Measurements from ENCODE around the gene EFCAB6. TPM values are rescaled to one million over a fixed set of nuclear protein-coding genes. Genes with fewer than 3 reads are reported as not detected.

EFCAB6 gene
- total and polyA plus RNA-seq, 10 of the 15 experiments (the other 5 are each of a cell fraction or from before 2014, with no cell fraction given) = 0.05 to 0.42 (median 0.19) TPM

- ChIA-PET RAD21 (ENCODE audit: unreplicated experiment) (no interaction called here), CTCF (no interaction called here), SMC1A (ENCODE audit: uncharacterized antibody, unreplicated experiment) (interaction anchor here (0.6 kb wide), 1 partner anchor 276 kb away, joined by 3 read pairs; no protein-coding TSS in a partner anchor), POLR2A (no interaction called here)
- no peaks in the 10 kb centered on the region for H3K79me2 ChIP-seq (ENCODE audit: control insufficient read depth, insufficient read depth, low read length)
- FAIRE-seq (no peak), ATAC-seq (no peak), DNase-seq (ENCODE audit: low read depth, low spot score) (no peak)
- in situ Hi-C loops (cut with MboI) (no loop called here), intact Hi-C loops (cut with micrococcal nuclease; ENCODE audit: unreplicated experiment) (no loop called here)
- no peaks in the 10 kb centered on the region for H3K4me1 ChIP-seq (ENCODE audit: control insufficient read depth, insufficient read depth, low read length)
- no peaks in the 10 kb centered on the region for H3K9me3 ChIP-seq (replicated peaks; ENCODE audit: control insufficient read depth, insufficient read depth, low read length)
- no peak overlapping the region for H3K4me2 ChIP-seq (ENCODE audit: control insufficient read depth, insufficient read depth)
- no peak overlapping the region for H2AFZ ChIP-seq (ENCODE audit: control insufficient read depth, low read depth, low read length)
- BruUV-seq (replicated peaks) = no TSS peak
- H3K27me3 ChIP-seq (replicated peaks in 1 of 2; ENCODE audit: control insufficient read depth in 2 of 2, insufficient read depth in 2 of 2, low read length in 1 of 2) = peaks cover 3% of the 10 kb centered on the region in 2 experiments; a peak in 3 of 4 replicates
- 28% methylated on average over 21 of the region's 21 CpGs for WGBS (ENCODE audit: insufficient coverage, insufficient replicate concordance, low lambda C conversion rate, missing lambda C conversion rate)
- H3K4me3 ChIP-seq = no peak overlapping the region
- TF ChIP-seq NBN (IDR thresholded peaks at IDR 0.05) (no peak), TCF12 (IDR thresholded peaks at IDR 0.05; ENCODE audit: low read depth, low read length) (no peak)
- H4K20me1 ChIP-seq (ENCODE audit: control insufficient read depth, insufficient read depth) = no peaks in the 10 kb centered on the region
- H3K36me3 ChIP-seq (ENCODE audit: control insufficient read depth in 2 of 2, insufficient read depth in 2 of 2, low read length in 1 of 2) = no peaks in the 10 kb centered on the region
- H3K27ac ChIP-seq (ENCODE audit: control insufficient read depth, insufficient read depth) = no peak overlapping the region
- no peak overlapping the region for H3K9ac ChIP-seq (ENCODE audit: control insufficient read depth, insufficient read depth, low read length)
These were observed 29.6 kb upstream of the EFCAB6 start for GRCh38 chr22:43841742-43842141.

GRCh38 chr22:43840851-43841250 is 28.7 kb upstream of the EFCAB6 start:
- ChIA-PET RAD21 (ENCODE audit: unreplicated experiment) (no interaction called here), POLR2A (no interaction called here), SMC1A (ENCODE audit: uncharacterized antibody, unreplicated experiment) (no interaction called here), CTCF (no interaction called here)
- Histone ChIP-seq H2AFZ (ENCODE audit: control insufficient read depth, low read depth, low read length) (no peak overlapping the region), H3K27me3 (replicated peaks in 1 of 2; ENCODE audit: control insufficient read depth in 2 of 2, insufficient read depth in 2 of 2, low read length in 1 of 2) (peaks cover 3% of the 10 kb centered on the region in 2 experiments; a peak in 3 of 4 replicates), H3K4me1 (ENCODE audit: control insufficient read depth, insufficient read depth, low read length) (no peaks in the 10 kb centered on the region), H4K20me1 (ENCODE audit: control insufficient read depth, insufficient read depth) (no peaks in the 10 kb centered on the region), H3K9ac (ENCODE audit: control insufficient read depth, insufficient read depth, low read length) (no peak overlapping the region), H3K79me2 (ENCODE audit: control insufficient read depth, insufficient read depth, low read length) (no peaks in the 10 kb centered on the region), H3K4me3 (no peak overlapping the region), H3K4me2 (ENCODE audit: control insufficient read depth, insufficient read depth) (no peak overlapping the region), H3K27ac (ENCODE audit: control insufficient read depth, insufficient read depth) (no peak overlapping the region), H3K36me3 (ENCODE audit: control insufficient read depth in 2 of 2, insufficient read depth in 2 of 2, low read length in 1 of 2) (no peaks in the 10 kb centered on the region), H3K9me3 (replicated peaks; ENCODE audit: control insufficient read depth, insufficient read depth, low read length) (no peaks in the 10 kb centered on the region)
- TF ChIP-seq BCL3 (IDR thresholded peaks at IDR 0.05; ENCODE audit: borderline replicate concordance, insufficient read depth, low read depth, low read length, poor library complexity, severe bottlenecking) = no peak
- no peak for TF ChIP-seq ZNF384 (IDR thresholded peaks at IDR 0.05; ENCODE audit: borderline replicate concordance, low read depth, low read length)
- no peak for TF ChIP-seq CREB1 (IDR thresholded peaks at IDR 0.05; ENCODE audit: low read depth)
- TF ChIP-seq CBX3 (IDR thresholded peaks at IDR 0.05; ENCODE audit: borderline replicate concordance, low read depth) = no peak
- TF ChIP-seq MTA2 (IDR thresholded peaks at IDR 0.05; ENCODE audit: low read depth) = no peak
- TF ChIP-seq SRF (IDR thresholded peaks at IDR 0.05; ENCODE audit: low read depth in 2 of 2, low read length in 2 of 2) = no peak
- TF ChIP-seq SMAD1 (IDR thresholded peaks at IDR 0.05; ENCODE audit: low read depth, partially characterized antibody) = no peak
- TF ChIP-seq ATF7 (IDR thresholded peaks at IDR 0.05; ENCODE audit: low read depth) = no peak
- TF ChIP-seq SPI1 (IDR thresholded peaks at IDR 0.05; ENCODE audit: borderline replicate concordance, insufficient read depth, low read depth, low read length) = no peak
- TF ChIP-seq BHLHE40 (IDR thresholded peaks at IDR 0.05; ENCODE audit: borderline replicate concordance in 1 of 2, low read depth in 2 of 2, low read length in 1 of 2) = no peak
- in situ Hi-C loops (cut with MboI) (no loop called here), intact Hi-C loops (cut with micrococcal nuclease; ENCODE audit: unreplicated experiment) (no loop called here)
- no peak for DNase-seq (ENCODE audit: low read depth, low spot score)
- FAIRE-seq = no peak
- no TSS peak for BruUV-seq (replicated peaks)
- WGBS (ENCODE audit: insufficient coverage, insufficient replicate concordance, low lambda C conversion rate, missing lambda C conversion rate) = 32% methylated on average over 16 of the region's 16 CpGs
- ATAC-seq = no peak

All from GM12878 (cell line).